ENCODE results near the gene SPACA6.

Gene SPACA6

GRCh38 chr19:51739466-51740213 lies 46.5 kb downstream of the SPACA6 start:
- DNase-seq = no peak

GRCh38 chr19:51740356-51740755 lies 47.2 kb downstream of the SPACA6 start:
- no peak for DNase-seq

- DNase-seq = no peak
Measured at GRCh38 chr19:51742789-51743188, 49.7 kb downstream of the SPACA6 start.

GRCh38 chr19:51743405-51743804 lies 50.3 kb downstream of the SPACA6 start:
- DNase-seq = no peak

GRCh38 chr19:51746731-51747130 lies 53.6 kb downstream of the SPACA6 start:
- no peak for DNase-seq

- DNase-seq = no peak
Measured at GRCh38 chr19:51749979-51750378, 56.8 kb downstream of the SPACA6 start.

- DNase-seq = no peak
Measured at GRCh38 chr19:51750400-51751094, 57.4 kb downstream of the SPACA6 start.

GRCh38 chr19:51751655-51752054 lies 58.5 kb downstream of the SPACA6 start, which contains the start of gene FPR1:
TSS of gene FPR1 (minus strand) at chr19:51751878. CDS start at chr19:51746994, 4,884 bp downstream.
- no peak for DNase-seq

- DNase-seq = no peak
Measured at GRCh38 chr19:51754109-51754508, 61.0 kb downstream of the SPACA6 start.

- DNase-seq = no peak
Measured at GRCh38 chr19:51754770-51755169, 61.6 kb downstream of the SPACA6 start.
